H1 (cell line): ENCODE data around the gene KLF9. TPM values are rescaled to one million over a fixed set of nuclear protein-coding genes. Genes with fewer than 3 reads are reported as not detected.

Source experiments
- CBX5 ChIP-seq: fragments of 300-800, 300-1000 bp; sonication (generic); IDR thresholded peaks from 2 replicates; pipeline ENCODE4 v1.7.1; 2016; ENCODE audit warnings: antibody characterized with exemption, low read length, low read depth
- CBX8 ChIP-seq: fragments of 300-800, 300-1000 bp; sonication (generic); IDR thresholded peaks from 2 replicates; pipeline ENCODE4 v1.7.1; 2016; ENCODE audit warnings: low read depth, low read length, borderline replicate concordance
- CHD2 ChIP-seq: IDR thresholded peaks from 2 replicates; pipeline ENCODE4 v1.6.1; 2012; ENCODE audit warnings: low read length, improper control_type of control experiment
- EP300 ChIP-seq, 2 experiments: IDR thresholded peaks; 1 replicate in 1 of 2; 2 replicates in 1 of 2; pipeline ENCODE4 v1.6.1; 2011 to 2012; ENCODE audit warnings: low read depth in 2 of 2, low read length in 2 of 2, mild to moderate bottlenecking in 2 of 2, borderline replicate concordance in 1 of 2, inconsistent platforms in 1 of 2, moderate library complexity in 1 of 2
- EZH2 ChIP-seq: fragments of 200-600 bp; sonication (generic); IDR thresholded peaks from 2 replicates; pipeline ENCODE4 v1.7.1; 2012; ENCODE audit warnings: low read depth, mild to moderate bottlenecking, moderate library complexity, low read length, inconsistent platforms; ENCODE audit not compliant: severe bottlenecking
- KDM5A ChIP-seq: fragments of 200-600 bp; IDR thresholded peaks from 2 replicates; pipeline ENCODE4 v1.7.1; 2012; ENCODE audit warnings: mild to moderate bottlenecking, low read length, inconsistent platforms, mixed read lengths
- MAX ChIP-seq: IDR thresholded peaks from 2 replicates; pipeline ENCODE4 v1.6.1; 2012; ENCODE audit warnings: inconsistent platforms
- PHF8 ChIP-seq: fragments of 200-600 bp; sonication (generic); conservative IDR thresholded peaks from 2 replicates; pipeline ENCODE4 v1.7.1; 2012; ENCODE audit warnings: low read depth, mild to moderate bottlenecking, inconsistent platforms, low read length, moderate library complexity
- POLR2A ChIP-seq, 2 experiments: IDR thresholded peaks; 1 replicate in 1 of 2; 2 replicates in 1 of 2; pipeline ENCODE4 v1.6.1; 2011; ENCODE audit warnings: low read depth in 2 of 2, low read length in 2 of 2, mild to moderate bottlenecking in 2 of 2; ENCODE audit errors: control extremely low read depth in 1 of 2
- POU5F1 ChIP-seq: IDR thresholded peaks from 2 replicates; pipeline ENCODE4 v1.6.1; 2011; ENCODE audit warnings: low read depth, mild to moderate bottlenecking, low read length, moderate library complexity
- RXRA ChIP-seq: IDR thresholded peaks from 2 replicates; pipeline ENCODE4 v1.6.1; 2011; ENCODE audit warnings: low read depth, mild to moderate bottlenecking, low read length, moderate library complexity; ENCODE audit not compliant: insufficient read depth
- SIN3A ChIP-seq, 2 experiments: IDR thresholded peaks in 1 of 2; conservative IDR thresholded peaks in 1 of 2; 2 replicates each; pipeline ENCODE4 v1.6.1; 2011 to 2012; ENCODE audit warnings: low read length in 2 of 2, improper control_type of control experiment in 1 of 2, low read depth in 1 of 2, mild to moderate bottlenecking in 1 of 2
- SIX5 ChIP-seq: IDR thresholded peaks from 2 replicates; pipeline ENCODE4 v1.6.1; 2011; ENCODE audit warnings: mild to moderate bottlenecking, low read depth, low read length
- SP4 ChIP-seq: IDR thresholded peaks from 2 replicates; pipeline ENCODE4 v1.6.1; 2012; ENCODE audit warnings: low read length, inconsistent platforms
- USF2 ChIP-seq: IDR thresholded peaks from 2 replicates; pipeline ENCODE4 v1.6.1; 2011; ENCODE audit warnings: low read length, improper control_type of control experiment
- polyA plus RNA-seq, 7 experiments: library from polyadenylated mRNA; depleted of rRNA in 3 of 7; stranded (reverse) in 5 of 7; unstranded in 2 of 7; fragments of >200 nt in 5 of 7; fragments of 200-250 nt in 2 of 7; gene quantifications; 1 replicate in 5 of 7; 2 replicates in 1 of 7; 4 replicates in 1 of 7; pipeline versions ENCODE4 v1.2.1 to v1.2.3, GENCODE V29; 2011 to 2013; ENCODE audit warnings: missing spikeins in 2 of 7, mixed read lengths in 2 of 7
- total RNA-seq: library from RNA; stranded (reverse); fragmentation: NEBNext Ultra II Directional; extraction: Animal tissue kit (Norgen Biotek cat#: 25700); gene quantifications from 2 replicates; pipeline ENCODE4 v1.2.1, GENCODE V29; 2021

The KLF9 gene
- total and polyA plus RNA-seq, 2 of the 8 experiments (the other 6 are each of a cell fraction or from before 2014, with no cell fraction given) = 0.47 to 0.82 TPM

GRCh38 chr9:70418822-70419555 is 4.5 kb upstream of the KLF9 start (continued):
- peak in 1 of 2 experiments; percentile 71; a peak in 2 of 4 replicates for TF ChIP-seq SIN3A (conservative IDR thresholded peaks at IDR 0.05 in 1 of 2, IDR thresholded peaks at IDR 0.05 in 1 of 2; ENCODE audit: low read depth in 1 of 2, low read length in 2 of 2)
- TF ChIP-seq POU5F1 = no peak
- no peak for TF ChIP-seq KDM5A
- TF ChIP-seq USF2 = no peak
- TF ChIP-seq EZH2 = peak; percentile 14
- TF ChIP-seq SP4 = peak; percentile 67; the same call in 1 of the 2 replicates
- TF ChIP-seq MAX = peak; percentile 51
- TF ChIP-seq EP300 (IDR thresholded peaks at IDR 0.05; ENCODE audit: borderline replicate concordance in 1 of 2, low read depth in 2 of 2, low read length in 2 of 2) = peak in 1 of 2 experiments; percentile 34; a peak in 1 of 3 replicates
- TF ChIP-seq RXRA = 0 out of 2 replicates have a peak, but pooled peaks have one; percentile 74
- no peak for TF ChIP-seq CBX8
- TF ChIP-seq CBX5 = no peak
- TF ChIP-seq CHD2 = 0 out of 2 replicates have a peak, but pooled peaks have one; percentile 11
- TF ChIP-seq PHF8 = 0 out of 2 replicates have a peak, but pooled peaks have one; percentile 12
- peak in 1 of 2 experiments; percentile 31; a peak in 1 of 3 replicates for TF ChIP-seq POLR2A (IDR thresholded peaks at IDR 0.05; ENCODE audit: control extremely low read depth in 1 of 2, low read depth in 2 of 2, low read length in 2 of 2)
- no peak for TF ChIP-seq SIX5
